SK-N-SH (cell line): ENCODE results near the gene OR2D2. TPM values are rescaled to one million over a fixed set of nuclear protein-coding genes. Genes with fewer than 3 reads are reported as not detected.

Source experiments
- CTCF ChIA-PET: fragments of 300-600, 350-600 bp; formaldehyde crosslinking; extraction: SDS; loops from one replicate; lab custom pipeline; 2021; lab: Yijun Ruan, JAX
- POLR2A ChIA-PET: fragments of 350-600 bp; sonication (Branson Sonifier 250); formaldehyde crosslinking; extraction: SDS; loops from one replicate; lab custom pipeline; 2020; ENCODE audit warnings: antibody characterized with exemption, inconsistent platforms; lab: Yijun Ruan, JAX
- DNase-seq: peaks from one replicate; pipeline ENCODE4 v3.0.0; 2012
- H2AFZ ChIP-seq: fragments of 200-600 bp; sonication (generic); 2 replicates; pipeline ENCODE4 v1.8.1; 2016; ENCODE audit warnings: antibody characterized with exemption, mild to moderate bottlenecking, low read depth
- H3F3A ChIP-seq: fragments of 200-600 bp; sonication (generic); replicated peaks from 2 replicates; pipeline ENCODE3; 2016; ENCODE audit warnings: antibody characterized with exemption, mild to moderate bottlenecking; ENCODE audit not compliant: insufficient read depth
- H3K27ac ChIP-seq, 2 experiments: fragments of 200-500 bp in 1 of 2; fragments of 200-600 bp in 1 of 2; sonication (Bioruptor generic) in 1 of 2; sonication (generic), shearing (Covaris generic) in 1 of 2; 2 replicates each; pipeline versions ENCODE4 v1.5.1 to v1.6.1; 2014 to 2016; ENCODE audit warnings: low read depth in 2 of 2, inconsistent platforms in 1 of 2, low read length in 1 of 2, mild to moderate bottlenecking in 1 of 2, mixed read lengths in 1 of 2
- H3K27me3 ChIP-seq: fragments of 200-600 bp; sonication (generic), shearing (Covaris generic); 2 replicates; pipeline ENCODE4 v1.6.1; 2016; ENCODE audit warnings: mixed run types; ENCODE audit not compliant: insufficient read depth
- H3K36me3 ChIP-seq, 2 experiments: fragments of 200-500 bp in 1 of 2; fragments of 200-600 bp in 1 of 2; sonication (Bioruptor generic) in 1 of 2; sonication (generic) in 1 of 2; replicated peaks in 1 of 2; 2 replicates each; pipeline versions ENCODE3 to v1.5.1; 2014 to 2016; ENCODE audit warnings: low read length in 1 of 2, mild to moderate bottlenecking in 1 of 2; ENCODE audit not compliant: insufficient read depth in 2 of 2, control insufficient read depth in 1 of 2
- H3K4me1 ChIP-seq, 2 experiments: fragments of 200-500 bp in 1 of 2; fragments of 200-600 bp in 1 of 2; sonication (Bioruptor generic) in 1 of 2; sonication (generic), shearing (Covaris generic) in 1 of 2; 2 replicates each; pipeline versions ENCODE4 v1.5.1 to v1.6.1; 2014 to 2016; ENCODE audit warnings: low read depth in 1 of 2, low read length in 1 of 2, mixed run types in 1 of 2; ENCODE audit not compliant: insufficient read depth in 2 of 2, control insufficient read depth in 1 of 2
- H3K4me2 ChIP-seq: fragments of 200-600 bp; sonication (generic), shearing (Covaris generic); 2 replicates; pipeline ENCODE4 v1.6.1; 2017; ENCODE audit warnings: mixed run types
- H3K4me3 ChIP-seq, 2 experiments: fragments of 200-500 bp in 1 of 2; fragments of 200-600 bp in 1 of 2; sonication (Bioruptor generic) in 1 of 2; sonication (generic), shearing (Covaris generic) in 1 of 2; 2 replicates each; pipeline versions ENCODE4 v1.5.1 to v1.8.1; 2014 to 2016; ENCODE audit warnings: low read depth in 2 of 2, inconsistent platforms in 1 of 2, low read length in 1 of 2, mild to moderate bottlenecking in 1 of 2, mixed read lengths in 1 of 2, moderate library complexity in 1 of 2
- H3K79me2 ChIP-seq: fragments of 200-600 bp; sonication (generic); 2 replicates; pipeline ENCODE4 v1.8.1; 2017; ENCODE audit warnings: mild to moderate bottlenecking; ENCODE audit not compliant: insufficient read depth
- H3K9ac ChIP-seq: fragments of 200-600 bp; sonication (generic); 2 replicates; pipeline ENCODE4 v1.6.1; 2017; ENCODE audit warnings: mixed run types
- H3K9me2 ChIP-seq: fragments of 200-600 bp; sonication (generic); 2 replicates; pipeline ENCODE4 v1.6.1; 2017; ENCODE audit warnings: mixed run types
- H3K9me3 ChIP-seq: fragments of 200-600 bp; sonication (generic); 2 replicates; pipeline ENCODE4 v1.6.1; 2017; ENCODE audit warnings: mixed run types, mild to moderate bottlenecking, moderate library complexity
- H4K20me1 ChIP-seq: fragments of 200-600 bp; sonication (generic); 2 replicates; pipeline ENCODE4 v1.6.1; 2017; ENCODE audit warnings: mild to moderate bottlenecking, mixed run types; ENCODE audit not compliant: insufficient read depth
- ELF1 ChIP-seq: IDR thresholded peaks from 2 replicates; pipeline ENCODE4 v1.4.0; 2012
- EP300 ChIP-seq, 2 experiments: IDR thresholded peaks; 2 replicates each; pipeline versions ENCODE4 v1.4.0 to v1.6.1; 2012; ENCODE audit warnings: borderline replicate concordance in 1 of 2, low read depth in 1 of 2, low read length in 1 of 2
- EZH2phosphoT487 ChIP-seq: fragments of 200-600 bp; sonication (generic); IDR thresholded peaks from 2 replicates; pipeline ENCODE4 v1.6.1; 2017; ENCODE audit warnings: low read depth, mixed run types, mild to moderate bottlenecking, antibody characterized with exemption, moderate library complexity, borderline replicate concordance
- FOXJ3 ChIP-seq: sonication (generic); formaldehyde crosslinking; IDR thresholded peaks from 2 replicates; pipeline ENCODE4 v1.5.1; 2020; ENCODE audit warnings: mild to moderate bottlenecking, missing genetic modification reagents
- GABPA ChIP-seq: IDR thresholded peaks from 2 replicates; pipeline ENCODE4 v1.4.0; 2012; ENCODE audit warnings: low read depth, mild to moderate bottlenecking
- JUND ChIP-seq: IDR thresholded peaks from 2 replicates; pipeline ENCODE4 v1.4.0; 2012
- NRF1 ChIP-seq: IDR thresholded peaks from 2 replicates; pipeline ENCODE4 v1.6.1; 2012; ENCODE audit warnings: low read depth, mild to moderate bottlenecking, low read length
- TCF12 ChIP-seq: IDR thresholded peaks from 2 replicates; pipeline ENCODE4 v1.4.0; 2012
- TEAD4 ChIP-seq: IDR thresholded peaks from 2 replicates; pipeline ENCODE4 v1.4.0; 2012; ENCODE audit warnings: mild to moderate bottlenecking, borderline replicate concordance; ENCODE audit not compliant: insufficient read depth
- WGBS: methylation state at CpG from one replicate; pipeline ENCODE4 v1.1.6; 2017; ENCODE audit warnings: low lambda C conversion rate; 5-methylcytosine and 5-hydroxymethylcytosine counted together
- polyA plus RNA-seq, 3 experiments: library from polyadenylated mRNA; depleted of rRNA; stranded (reverse); fragments of >200 nt; gene quantifications; 2 replicates each; pipeline ENCODE4 v1.2.3, GENCODE V29; 2012
- TF ChIP-seq, protein P1 (sequence below): IDR thresholded peaks from 2 replicates; pipeline ENCODE4 v1.4.0; 2012; ENCODE audit warnings: low read depth
- TF ChIP-seq, protein P2 (sequence below): IDR thresholded peaks from 2 replicates; pipeline ENCODE4 v1.4.0; 2012; ENCODE audit warnings: low read depth, borderline replicate concordance

The OR2D2 gene
- polyA plus RNA-seq, 1 of the 3 experiments (the other 2 are of a cell fraction) = not detected

- Histone ChIP-seq H3K4me1 (peaks cover 0 to 5% of the 10 kb centered on the region in 2 experiments; a peak in 1 of 4 replicates), H3K9ac (peak within 1 kb of the TSS; percentile 44; the same call in 1 of the 2 replicates), H3K79me2 (no peaks in the 10 kb centered on the region), H3K36me3 (no peaks in the 10 kb centered on the region), H3K9me3 (no peaks in the 10 kb centered on the region), H3K9me2 (no peaks in the 10 kb centered on the region), H3K27ac (no peak within 1 kb of the TSS), H4K20me1 (no peaks in the 10 kb centered on the region), H3K4me2 (peak within 1 kb of the TSS; percentile 95), H2AFZ (peak within 1 kb of the TSS; percentile 96), H3K4me3 (peak within 1 kb of the TSS; percentile 53 to 72), H3K27me3 (no peaks in the 10 kb centered on the region), H3F3A (no peaks in the 10 kb centered on the region)
- peak; percentile 17 for DNase-seq
- 3% methylated on average over 51 of the region's 61 CpGs for WGBS
- ChIA-PET CTCF (interaction anchor here (0.6 kb wide), 1 partner anchor 62 kb away, joined by 3 read pairs; no protein-coding TSS in a partner anchor), POLR2A (no interaction called here)
- TF ChIP-seq NRF1 (peak; percentile 54), ELF1 (no peak)
- TF ChIP-seq, protein P1, sequence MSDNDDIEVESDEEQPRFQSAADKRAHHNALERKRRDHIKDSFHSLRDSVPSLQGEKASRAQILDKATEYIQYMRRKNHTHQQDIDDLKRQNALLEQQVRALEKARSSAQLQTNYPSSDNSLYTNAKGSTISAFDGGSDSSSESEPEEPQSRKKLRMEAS = 0 out of 2 replicates have a peak, but pooled peaks have one; percentile 13
Measured at GRCh38 chr11:6926208-6927029, 34.1 kb upstream of the OR2D2 start, which contains the start of gene ZNF215. Gene ZNF215 (plus strand): TSS chr11:6926426. CDS start chr11:6932273, 5,847 bp downstream.

DNA sequence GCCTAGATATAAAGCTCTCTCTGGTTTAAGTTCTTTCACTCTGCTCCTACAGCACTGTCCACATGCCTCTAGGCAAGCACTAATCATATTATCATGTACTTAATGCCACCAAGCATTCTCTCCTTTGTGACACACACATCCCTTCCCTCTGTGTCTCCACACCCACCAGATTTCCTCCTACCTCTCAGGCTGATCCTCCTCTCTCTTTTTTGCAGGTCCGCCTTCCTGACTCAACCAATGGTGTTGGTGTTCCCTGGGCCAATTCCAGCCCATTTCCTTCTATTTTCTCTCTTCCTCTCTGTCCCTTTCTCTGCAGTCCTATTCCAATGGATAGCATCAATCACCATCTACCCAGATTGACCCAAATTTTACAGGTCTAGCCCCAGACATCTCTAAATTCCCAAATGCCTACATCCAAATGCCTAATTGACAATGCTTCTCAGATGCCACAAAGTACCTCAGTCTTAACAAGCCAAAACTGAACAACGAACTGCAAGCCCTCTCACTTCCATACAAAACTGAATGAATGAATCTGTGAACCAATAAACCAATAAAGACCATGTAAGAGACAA lies 33.4 kb upstream of the OR2D2 start:
- Histone ChIP-seq H3K4me1 (peaks cover 0 to 5% of the 10 kb centered on the region in 2 experiments; a peak in 1 of 4 replicates), H3K27ac (no peak overlapping the region), H3K9ac (no peak overlapping the region), H3K9me2 (no peaks in the 10 kb centered on the region), H2AFZ (peak overlapping the region; percentile 96), H3K36me3 (no peaks in the 10 kb centered on the region)
- DNase-seq = no peak
- 52% methylated on average over 2 of the region's 2 CpGs for WGBS
- POLR2A ChIA-PET = no interaction called here
- TF ChIP-seq TCF12 = no peak
- TF ChIP-seq, protein P2, sequence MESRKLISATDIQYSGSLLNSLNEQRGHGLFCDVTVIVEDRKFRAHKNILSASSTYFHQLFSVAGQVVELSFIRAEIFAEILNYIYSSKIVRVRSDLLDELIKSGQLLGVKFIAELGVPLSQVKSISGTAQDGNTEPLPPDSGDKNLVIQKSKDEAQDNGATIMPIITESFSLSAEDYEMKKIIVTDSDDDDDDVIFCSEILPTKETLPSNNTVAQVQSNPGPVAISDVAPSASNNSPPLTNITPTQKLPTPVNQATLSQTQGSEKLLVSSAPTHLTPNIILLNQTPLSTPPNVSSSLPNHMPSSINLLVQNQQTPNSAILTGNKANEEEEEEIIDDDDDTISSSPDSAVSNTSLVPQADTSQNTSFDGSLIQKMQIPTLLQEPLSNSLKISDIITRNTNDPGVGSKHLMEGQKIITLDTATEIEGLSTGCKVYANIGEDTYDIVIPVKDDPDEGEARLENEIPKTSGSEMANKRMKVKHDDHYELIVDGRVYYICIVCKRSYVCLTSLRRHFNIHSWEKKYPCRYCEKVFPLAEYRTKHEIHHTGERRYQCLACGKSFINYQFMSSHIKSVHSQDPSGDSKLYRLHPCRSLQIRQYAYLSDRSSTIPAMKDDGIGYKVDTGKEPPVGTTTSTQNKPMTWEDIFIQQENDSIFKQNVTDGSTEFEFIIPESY = no peak
- no peak for TF ChIP-seq EP300 (IDR thresholded peaks at IDR 0.05; ENCODE audit: borderline replicate concordance in 1 of 2, low read depth in 1 of 2, low read length in 1 of 2)
- TF ChIP-seq FOXJ3 (CRISPR knock-in tag) = no peak
- no peak for TF ChIP-seq JUND
- TF ChIP-seq GABPA = no peak
- TF ChIP-seq EZH2phosphoT487 = no peak
- TF ChIP-seq, protein P1 = no peak
- TF ChIP-seq TEAD4 = no peak
- TF ChIP-seq, all 33 proteins: peak for 0
- Histone ChIP-seq H4K20me1 (no peaks in the 10 kb centered on the region), H3K79me2 (no peaks in the 10 kb centered on the region), H3K4me2 (peak overlapping the region; percentile 95), H3K27me3 (no peaks in the 10 kb centered on the region), H3K9me3 (no peaks in the 10 kb centered on the region), H3K4me3 (peak overlapping the region; percentile 53 to 72), H3F3A (no peaks in the 10 kb centered on the region)
- CTCF ChIA-PET = interaction anchor here (0.6 kb wide), 1 partner anchor 62 kb away, joined by 3 read pairs; no protein-coding TSS in a partner anchor
